Heart left ventricle (tissue), 16 donors: Measurements from ENCODE around the gene DIAPH3. TPM values are rescaled to one million over a fixed set of nuclear protein-coding genes. Genes with fewer than 3 reads are reported as not detected.

Experiments
- ATAC-seq, 4 donors: fragments of 200-7000 bp; cut with Tn5 transposase; one replicate each; pipeline ENCODE4 v1.9.1; 2020 to 2022; ENCODE audit warnings: moderate library complexity in 4 of 4, mild to moderate bottlenecking in 3 of 4, moderate number of reproducible peaks in 1 of 4
- DNase-seq, 5 donors: peaks; one replicate each; pipeline ENCODE4 v3.0.0-alpha.2; 2020
- H3K27ac ChIP-seq, 12 donors: fragments of 200-600 bp; sonication (generic) in 4 of 12; one replicate each; pipeline versions ENCODE4 v1.5.0 to v1.8.0; 2016 to 2022; ENCODE audit warnings: mild to moderate bottlenecking in 2 of 12
- H3K27me3 ChIP-seq, 9 donors: fragments of 200-600 bp; sonication (generic) in 2 of 9; one replicate each; pipeline versions ENCODE4 v1.5.1 to v1.8.0; 2016 to 2022; ENCODE audit warnings: mild to moderate bottlenecking in 3 of 9
- H3K36me3 ChIP-seq, 9 donors: fragments of 200-600 bp; sonication (generic) in 2 of 9; one replicate each; pipeline versions ENCODE4 v1.5.0 to v1.8.0; 2018 to 2022; ENCODE audit warnings: mild to moderate bottlenecking in 2 of 9
- H3K4me1 ChIP-seq, 12 donors: fragments of 200-600 bp; sonication (generic) in 4 of 12; one replicate each; pipeline versions ENCODE4 v1.5.0 to v1.8.0; 2016 to 2022; ENCODE audit warnings: mild to moderate bottlenecking in 3 of 12
- H3K4me3 ChIP-seq, 12 donors: fragments of 200-600 bp; sonication (generic) in 4 of 12; one replicate each; pipeline versions ENCODE4 v1.5.0 to v1.8.0; 2017 to 2022; ENCODE audit warnings: mild to moderate bottlenecking in 9 of 12, moderate library complexity in 4 of 12
- H3K9me3 ChIP-seq, 12 donors: fragments of 200-600 bp; sonication (generic) in 4 of 12; one replicate each; pipeline versions ENCODE4 v1.5.0 to v1.8.0; 2016 to 2022; ENCODE audit warnings: mild to moderate bottlenecking in 1 of 12
- CTCF ChIP-seq, 12 donors: fragments of 200-600 bp; sonication (generic) in 4 of 12; IDR thresholded peaks; one replicate each; pipeline versions ENCODE4 v1.5.0 to v1.8.0; 2018 to 2022; ENCODE audit warnings: antibody characterized with exemption in 12 of 12, mild to moderate bottlenecking in 5 of 12
- POLR2A ChIP-seq, 2 donors: fragments of 450-650 bp; IDR thresholded peaks; one replicate each; pipeline ENCODE4 v1.6.1; 2017; ENCODE audit warnings: antibody characterized with exemption in 2 of 2, mild to moderate bottlenecking in 2 of 2, moderate library complexity in 2 of 2
- WGBS, 4 donors: extraction: QIAGEN DNeasy Blood & Tissue Kit in 2 of 4; methylation state at CpG; one replicate each; pipeline versions ENCODE4 v1.1.5 to v1.1.7; 2013 to 2018; 5-methylcytosine and 5-hydroxymethylcytosine counted together
- intact Hi-C, 10 donors: fragments of 100-400 bp; cut with DNase I; formaldehyde crosslinking; loops; one replicate each; pipeline versions ENCODE4 v1.11.1 to v1.14.2; 2022
- polyA plus RNA-seq, 2 donors: library from polyadenylated mRNA; stranded (reverse); fragments of 200-250 nt; gene quantifications; one replicate each; pipeline ENCODE4 v1.2.3, GENCODE V29; 2013
- total RNA-seq, 9 donors: library from RNA; depleted of rRNA in 2 of 9; stranded (reverse); fragments of >200 nt in 2 of 9; fragmentation: NEBNext Ultra II Directional in 3 of 9; extraction: Animal tissue kit (Norgen Biotek cat#: 25700) in 3 of 9; gene quantifications; one replicate each; pipeline versions ENCODE4 v1.1.0 to v1.2.4, GENCODE V29; 2016 to 2023
- donor health status: ischemic (EF 13 %, LVEDD 7.1; RV severe dilation, severe dysfunction).
- donor health status: healthy with polysubstance abuse.
- donor health status: DM: no; HTN: yes; CAD: no.
- donor health status: DM: no; HTN: no; CAD: no.
- donor health status: ischemic (EF 25% LVEDD 6.9; RV normal size, moderate dysfunction).
- donor health status: ischemic (EF 25% LVEDD 5.7; RV mildly dilated, moderate dysfunction).
- donor health status: healthy.
- donor health status: DM: yes; HTN: yes; CAD: no.
- donor health status: ischemic (EF 35%, LVEDD 5.7; RV mildly dilated, moderate dysfunction).
- donor health status: nonischemic (EF 11% LVEDD 7.7; RV severe dilation, severe dysfunction).
- donor health status: DM: yes; HTN: yes; CAD: no.
- donor health status: PGD.
- donor health status: ischemic (EF 29% LVEDD 5.4; RV normal size, mild dysfunction).
- donor health status: nonischemic (EF 23%, LVEDD 6.1; RV moderate dilation, normal function).

The DIAPH3 gene
- total and polyA plus RNA-seq, 11 donors: 0.03 to 3.2 (median 0.19) TPM

GRCh38 chr13:60137911-60138560, 25.7 kb downstream of the DIAPH3 start:
- no peak overlapping the region for H3K27ac ChIP-seq
- no peak for DNase-seq
- TF ChIP-seq POLR2A (IDR thresholded peaks at IDR 0.05) (no peak), CTCF (IDR thresholded peaks at IDR 0.05) (no peak)
- H3K27me3 ChIP-seq: no peaks in the 10 kb centered on the region
- no peak for ATAC-seq
- no peaks in the 10 kb centered on the region for H3K36me3 ChIP-seq
- no peaks in the 10 kb centered on the region for H3K4me1 ChIP-seq
- no peak overlapping the region for H3K4me3 ChIP-seq
- WGBS, 4 donors: 85 to 93% (median 91%) methylated on average over 8 of the region's 8 CpGs
- intact Hi-C loops: no loop called here
- H3K9me3 ChIP-seq: no peaks in the 10 kb centered on the region

DNA sequence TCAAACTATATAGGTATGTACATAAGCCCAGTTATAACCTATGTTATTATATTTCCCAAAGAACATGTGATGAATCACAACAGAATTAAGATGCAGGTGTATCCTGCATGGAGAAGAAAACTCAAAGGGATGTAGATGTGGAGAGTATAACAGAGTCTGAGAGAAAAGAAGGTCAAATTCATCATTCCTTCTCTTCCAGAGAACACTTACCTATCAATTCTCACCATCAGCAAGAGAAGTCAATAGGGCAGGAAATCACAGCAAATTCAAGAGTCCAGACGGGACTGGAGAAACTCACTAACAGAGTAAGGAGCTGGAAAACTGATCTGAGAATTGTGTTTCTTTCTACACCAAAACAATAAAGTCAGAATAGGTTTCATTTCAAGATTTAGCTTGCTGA, 28.4 kb downstream of the DIAPH3 start:
- WGBS, 4 donors: 26 to 55% (median 36%) methylated on average over 1 of the region's 1 CpG
- Histone ChIP-seq H3K27ac (no peak overlapping the region), H3K9me3 (no peaks in the 10 kb centered on the region), H3K36me3 (no peaks in the 10 kb centered on the region), H3K4me1 (no peaks in the 10 kb centered on the region), H3K4me3 (no peak overlapping the region), H3K27me3 (no peaks in the 10 kb centered on the region)
- DNase-seq (no peak), ATAC-seq (no peak)
- intact Hi-C loops: no loop called here
- TF ChIP-seq CTCF (IDR thresholded peaks at IDR 0.05) (no peak), POLR2A (IDR thresholded peaks at IDR 0.05) (no peak)

DNA sequence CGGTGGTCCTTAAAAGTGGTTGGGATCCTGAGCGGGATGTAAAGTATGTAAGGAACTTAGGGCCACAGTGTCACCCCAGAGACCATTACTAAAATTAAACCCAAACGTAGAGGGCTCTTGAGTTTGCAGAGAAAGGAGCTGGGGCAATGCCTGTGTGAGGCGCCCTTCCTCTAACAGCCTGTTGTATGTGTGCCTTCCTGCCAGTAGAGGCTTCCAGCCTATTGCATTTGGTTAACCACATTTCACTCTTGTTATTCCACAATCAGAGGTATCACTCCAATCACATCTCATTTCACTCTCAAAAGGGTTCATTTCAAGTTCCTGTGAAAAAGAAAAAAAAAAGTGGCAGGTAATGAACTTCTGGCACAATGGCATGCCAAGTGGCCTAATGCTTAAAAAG, 29.4 kb downstream of the DIAPH3 start:
- Histone ChIP-seq H3K4me1 (no peaks in the 10 kb centered on the region), H3K27me3 (no peaks in the 10 kb centered on the region), H3K4me3 (no peak overlapping the region), H3K36me3 (no peaks in the 10 kb centered on the region), H3K27ac (no peak overlapping the region), H3K9me3 (no peaks in the 10 kb centered on the region)
- intact Hi-C loops: no loop called here
- no peak for TF ChIP-seq POLR2A (IDR thresholded peaks at IDR 0.05)
- TF ChIP-seq CTCF (IDR thresholded peaks at IDR 0.05): no peak
- 50 to 69% (median 59%) methylated on average over 4 of the region's 4 CpGs for WGBS, 4 donors
- DNase-seq: no peak
- no peak for ATAC-seq

- TF ChIP-seq POLR2A (IDR thresholded peaks at IDR 0.05) (no peak), CTCF (IDR thresholded peaks at IDR 0.05) (no peak)
- intact Hi-C loops: no loop called here
Observed at GRCh38 chr13:60121337-60121687, 42.4 kb downstream of the DIAPH3 start.

More at GRCh38 chr13:60121337-60121687, 42.4 kb downstream of the DIAPH3 start:
- H3K27ac ChIP-seq: no peak overlapping the region
- no peaks in the 10 kb centered on the region for H3K27me3 ChIP-seq
- no peak overlapping the region for H3K4me3 ChIP-seq
- no peaks in the 10 kb centered on the region for H3K4me1 ChIP-seq
- ATAC-seq (no peak), DNase-seq (no peak)
- peaks cover 0 to 9% (median 0%) of the 10 kb centered on the region in 12 donors for H3K9me3 ChIP-seq
- H3K36me3 ChIP-seq: no peaks in the 10 kb centered on the region
- 90 to 99% (median 97%) methylated on average over 3 of the region's 3 CpGs for WGBS, 4 donors
